Progenitor cell of endocrine pancreas (in vitro differentiated cells): Measurements from ENCODE around the gene BRD8. TPM values are rescaled to one million over a fixed set of nuclear protein-coding genes. Genes with fewer than 3 reads are reported as not detected.

Source experiments
- DNase-seq: peaks from one replicate; pipeline ENCODE4 v3.0.0; 2021; ENCODE audit warnings: low spot score; ENCODE audit not compliant: unreplicated experiment
- H3K27ac Mint-ChIP-seq: 2 replicates; pipeline ENCODE4 v1.8.0; 2021; ENCODE audit warnings: mild to moderate bottlenecking, moderate library complexity, mixed read lengths
- H3K27me3 Mint-ChIP-seq: 2 replicates; pipeline ENCODE4 v1.8.0; 2021; ENCODE audit warnings: mixed read lengths
- H3K36me3 Mint-ChIP-seq: 2 replicates; pipeline ENCODE4 v1.8.0; 2022; ENCODE audit warnings: mixed read lengths; ENCODE audit not compliant: insufficient read depth
- H3K4me1 Mint-ChIP-seq: 2 replicates; pipeline ENCODE4 v1.8.0; 2021; ENCODE audit warnings: low read depth, mixed read lengths
- H3K4me3 Mint-ChIP-seq: 2 replicates; pipeline ENCODE4 v1.8.0; 2021; ENCODE audit warnings: low read depth, mild to moderate bottlenecking, moderate library complexity, mixed read lengths
- H3K9me3 Mint-ChIP-seq: 2 replicates; pipeline ENCODE4 v1.8.0; 2021; ENCODE audit warnings: low read depth, mixed read lengths
- CTCF ChIP-seq: fragments of 200-600 bp; sonication (generic); IDR thresholded peaks from one replicate; pipeline ENCODE4 v1.5.0; 2021; ENCODE audit warnings: antibody characterized with exemption, mild to moderate bottlenecking; ENCODE audit not compliant: unreplicated experiment
- total RNA-seq: library from RNA; stranded (reverse); gene quantifications from 2 replicates; pipeline ENCODE4 v1.2.1, GENCODE V29; 2021

Gene BRD8
- total RNA-seq, 1 donor from 2014 or later, result 151 TPM

DNA sequence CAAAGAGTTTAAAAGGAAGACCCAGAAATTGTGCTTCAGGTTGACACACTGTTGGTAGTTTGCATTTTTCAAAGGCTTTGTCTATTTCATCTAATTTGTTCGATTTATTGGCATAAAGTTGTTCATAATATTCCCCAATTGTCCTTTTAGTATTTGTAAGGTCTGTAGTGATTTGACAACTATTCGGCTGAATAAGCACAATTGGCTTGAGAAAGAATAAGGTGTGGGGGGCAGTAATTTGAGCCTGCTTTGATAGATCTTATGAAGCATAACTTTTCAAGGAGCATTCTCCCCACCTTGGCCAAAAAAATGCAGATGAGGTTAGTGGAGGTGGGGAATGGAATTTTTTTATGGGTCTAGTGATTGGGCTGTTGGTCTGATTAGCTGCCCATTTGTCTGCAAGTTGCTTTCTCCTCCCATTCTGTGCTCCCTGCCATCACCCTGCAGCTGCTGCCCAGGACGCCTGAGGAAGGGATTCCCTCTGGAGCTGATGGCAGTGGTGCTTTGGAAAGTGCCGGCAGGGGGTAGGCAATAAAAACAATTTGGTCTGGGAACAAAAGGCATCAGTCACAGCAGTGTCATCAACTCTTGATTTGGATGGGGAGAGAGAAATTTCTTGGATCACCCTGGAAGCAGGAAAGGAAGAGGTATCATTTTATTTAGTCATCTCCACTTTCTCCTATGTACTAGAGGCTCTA lies 68.0 kb downstream of the BRD8 start:
- no peak overlapping the region for H3K27ac Mint-ChIP-seq
- H3K9me3 Mint-ChIP-seq, result no peaks in the 10 kb centered on the region
- H3K4me1 Mint-ChIP-seq, result no peaks in the 10 kb centered on the region
- no peak for TF ChIP-seq CTCF
- no peaks in the 10 kb centered on the region for H3K36me3 Mint-ChIP-seq
- no peak overlapping the region for H3K4me3 Mint-ChIP-seq
- no peak for DNase-seq
- H3K27me3 Mint-ChIP-seq, result peaks cover 10% of the 10 kb centered on the region

DNA sequence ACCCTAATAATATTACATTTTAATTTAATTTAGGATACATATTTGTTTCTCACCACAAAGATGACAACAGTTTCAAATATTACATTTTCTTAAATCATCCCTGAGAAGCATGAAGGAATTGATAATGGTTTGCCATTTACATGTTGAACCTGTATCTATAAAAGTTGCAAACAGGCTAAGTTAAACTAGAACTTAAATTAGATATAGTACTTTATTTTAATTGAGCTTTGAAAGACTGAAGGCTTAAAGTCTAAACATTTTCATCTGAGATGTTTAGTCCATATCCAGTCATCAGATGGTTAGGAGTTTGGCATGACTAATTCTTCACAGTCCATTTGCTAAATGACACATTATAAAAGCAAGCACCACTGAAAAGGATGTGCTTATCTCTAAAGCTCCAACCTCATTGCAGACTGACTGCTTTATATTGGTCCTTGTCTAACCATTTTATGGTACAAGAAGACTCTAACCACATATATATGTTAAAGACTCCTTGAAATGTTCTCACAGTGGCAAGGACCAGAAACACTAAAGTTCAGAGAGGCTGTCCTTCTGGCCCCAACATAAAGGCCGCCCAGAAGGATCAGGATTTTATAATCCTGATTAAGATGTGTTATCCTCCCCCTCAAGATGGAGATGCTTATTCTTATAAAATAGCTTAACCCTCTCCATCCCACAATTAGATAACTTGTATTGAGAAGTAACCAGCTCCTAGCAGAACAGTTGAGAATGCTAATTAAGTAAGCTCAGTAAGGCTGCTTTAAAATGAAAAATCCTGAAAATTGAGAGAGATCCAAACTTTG lies 68.8 kb downstream of the BRD8 start:
- no peak for TF ChIP-seq CTCF
- Mint-ChIP-seq H3K36me3 (no peaks in the 10 kb centered on the region), H3K27me3 (peaks cover 10% of the 10 kb centered on the region), H3K9me3 (no peaks in the 10 kb centered on the region), H3K4me3 (no peak overlapping the region), H3K4me1 (no peaks in the 10 kb centered on the region), H3K27ac (no peak overlapping the region)
- no peak for DNase-seq

DNA sequence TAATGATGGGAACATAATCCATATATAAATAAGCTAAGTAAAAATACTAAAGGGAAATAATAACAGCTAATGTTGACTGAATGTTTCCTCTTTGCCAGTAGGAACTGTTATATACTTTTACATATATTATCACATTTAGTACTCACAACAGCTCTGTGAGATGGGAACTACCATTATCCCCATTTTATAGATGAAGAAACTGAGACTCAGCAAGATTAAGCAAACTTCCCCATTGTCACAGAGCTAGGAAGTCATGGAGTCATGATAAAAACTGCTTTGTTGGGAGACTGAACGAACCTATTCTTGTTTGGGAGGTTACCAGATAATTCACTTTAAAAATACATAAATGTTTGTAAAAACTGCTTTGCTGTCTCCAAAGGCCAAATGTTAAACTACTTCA lies 71.2 kb downstream of the BRD8 start:
- Mint-ChIP-seq H3K27ac (no peak overlapping the region), H3K4me3 (no peak overlapping the region), H3K36me3 (no peaks in the 10 kb centered on the region), H3K9me3 (no peaks in the 10 kb centered on the region), H3K27me3 (peaks cover 10% of the 10 kb centered on the region), H3K4me1 (no peaks in the 10 kb centered on the region)
- TF ChIP-seq CTCF, result no peak
- DNase-seq, result no peak

- peaks cover 9% of the 10 kb centered on the region for H3K27me3 Mint-ChIP-seq
- no peak for TF ChIP-seq CTCF
- H3K36me3 Mint-ChIP-seq, result no peaks in the 10 kb centered on the region
- H3K27ac Mint-ChIP-seq, result no peak overlapping the region
- no peaks in the 10 kb centered on the region for H3K9me3 Mint-ChIP-seq
- H3K4me1 Mint-ChIP-seq, result no peaks in the 10 kb centered on the region
- H3K4me3 Mint-ChIP-seq, result no peak overlapping the region
- no peak for DNase-seq
Observed at GRCh38 chr5:138105709-138106108, 72.7 kb downstream of the BRD8 start.

- no peaks in the 10 kb centered on the region for H3K36me3 Mint-ChIP-seq
- no peak for DNase-seq
- no peak for TF ChIP-seq CTCF
- no peaks in the 10 kb centered on the region for H3K9me3 Mint-ChIP-seq
- no peak overlapping the region for H3K27ac Mint-ChIP-seq
- H3K4me1 Mint-ChIP-seq, result no peaks in the 10 kb centered on the region
- peaks cover 6% of the 10 kb centered on the region for H3K27me3 Mint-ChIP-seq
- H3K4me3 Mint-ChIP-seq, result no peak overlapping the region
Observed at GRCh38 chr5:138103319-138103637, 75.2 kb downstream of the BRD8 start.
